SK-N-SH treated with all-trans-retinoic acid at 6 μM for 48 hours (cell line): Measurements from ENCODE around the gene GSG1L.

Experiments
- BACH2 ChIP-seq: fragments of 250-450 bp; sonication (Bioruptor Pico); IDR thresholded peaks from 2 replicates; pipeline ENCODE4 v1.9.0; 2021; ENCODE audit warnings: mild to moderate bottlenecking, borderline replicate concordance
- CSDC2 ChIP-seq: fragments of 250-450 bp; sonication (Bioruptor Pico); IDR thresholded peaks from 2 replicates; pipeline ENCODE4 v1.5.0; 2020; ENCODE audit warnings: mild to moderate bottlenecking, moderate library complexity
- ISL1 ChIP-seq: fragments of 250-450 bp; sonication (Bioruptor Pico); IDR thresholded peaks from 2 replicates; pipeline ENCODE4 v2.1.2; 2022; ENCODE audit warnings: mild to moderate bottlenecking, moderate library complexity
- ZFP3 ChIP-seq: fragments of 250-450 bp; sonication (Bioruptor Pico); IDR thresholded peaks from 2 replicates; pipeline ENCODE4 v1.5.0; 2020; ENCODE audit warnings: mild to moderate bottlenecking, moderate library complexity
- ZFP30 ChIP-seq: fragments of 450-650 bp; formaldehyde crosslinking; IDR thresholded peaks from 2 replicates; pipeline ENCODE4 v1.5.0; 2022; ENCODE audit warnings: mild to moderate bottlenecking, moderate library complexity
- ZNF70 ChIP-seq: fragments of 450-650 bp; formaldehyde crosslinking; IDR thresholded peaks from 2 replicates; pipeline ENCODE4 v1.5.0; 2020; ENCODE audit warnings: mild to moderate bottlenecking, moderate library complexity
- TF ChIP-seq, protein P1 (sequence below): fragments of 250-450 bp; sonication (Bioruptor Pico); IDR thresholded peaks from 2 replicates; pipeline ENCODE4 v1.8.0; 2020; ENCODE audit warnings: mild to moderate bottlenecking, moderate library complexity, borderline replicate concordance
- TF ChIP-seq, protein P2 (sequence below): fragments of 250-450 bp; sonication (Bioruptor Pico); IDR thresholded peaks from 2 replicates; pipeline ENCODE4 v1.5.0; 2020; ENCODE audit warnings: mild to moderate bottlenecking, moderate library complexity
- TF ChIP-seq, protein P3 (sequence below): fragments of 250-450 bp; sonication (Bioruptor Pico); IDR thresholded peaks from 2 replicates; pipeline ENCODE4 v1.5.1; 2020; ENCODE audit warnings: low read depth, mild to moderate bottlenecking, moderate library complexity
- TF ChIP-seq, protein P4 (sequence below): fragments of 250-450 bp; sonication (Bioruptor Pico); IDR thresholded peaks from 2 replicates; pipeline ENCODE4 v1.5.1; 2021; ENCODE audit warnings: mild to moderate bottlenecking, moderate library complexity

DNA sequence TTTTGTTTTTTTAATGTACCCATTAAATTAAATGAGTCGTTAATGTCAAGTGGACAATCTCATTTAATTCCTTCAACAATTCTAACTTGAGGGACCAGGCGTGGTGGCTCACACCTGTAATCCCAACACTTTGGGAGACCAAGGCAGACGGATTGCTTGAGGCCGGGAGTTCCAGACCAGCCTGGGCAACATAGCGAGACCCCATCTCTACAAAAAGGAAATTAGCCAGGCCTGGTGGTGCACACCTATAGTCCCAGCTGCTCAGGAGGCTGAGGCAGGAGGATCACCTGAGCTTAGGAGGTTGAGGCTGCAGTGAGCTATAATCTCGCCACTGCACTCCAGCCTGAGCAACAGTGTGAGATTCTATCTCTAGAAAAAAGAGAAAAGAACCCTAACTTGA, 20.7 kb upstream of the GSG1L start:
- TF ChIP-seq ISL1 (CRISPR knock-in tag) = no peak
- TF ChIP-seq CSDC2 = no peak
- TF ChIP-seq, protein P1, sequence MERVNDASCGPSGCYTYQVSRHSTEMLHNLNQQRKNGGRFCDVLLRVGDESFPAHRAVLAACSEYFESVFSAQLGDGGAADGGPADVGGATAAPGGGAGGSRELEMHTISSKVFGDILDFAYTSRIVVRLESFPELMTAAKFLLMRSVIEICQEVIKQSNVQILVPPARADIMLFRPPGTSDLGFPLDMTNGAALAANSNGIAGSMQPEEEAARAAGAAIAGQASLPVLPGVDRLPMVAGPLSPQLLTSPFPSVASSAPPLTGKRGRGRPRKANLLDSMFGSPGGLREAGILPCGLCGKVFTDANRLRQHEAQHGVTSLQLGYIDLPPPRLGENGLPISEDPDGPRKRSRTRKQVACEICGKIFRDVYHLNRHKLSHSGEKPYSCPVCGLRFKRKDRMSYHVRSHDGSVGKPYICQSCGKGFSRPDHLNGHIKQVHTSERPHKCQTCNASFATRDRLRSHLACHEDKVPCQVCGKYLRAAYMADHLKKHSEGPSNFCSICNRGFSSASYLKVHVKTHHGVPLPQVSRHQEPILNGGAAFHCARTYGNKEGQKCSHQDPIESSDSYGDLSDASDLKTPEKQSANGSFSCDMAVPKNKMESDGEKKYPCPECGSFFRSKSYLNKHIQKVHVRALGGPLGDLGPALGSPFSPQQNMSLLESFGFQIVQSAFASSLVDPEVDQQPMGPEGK (CRISPR knock-in tag) = no peak
- TF ChIP-seq, protein P2, sequence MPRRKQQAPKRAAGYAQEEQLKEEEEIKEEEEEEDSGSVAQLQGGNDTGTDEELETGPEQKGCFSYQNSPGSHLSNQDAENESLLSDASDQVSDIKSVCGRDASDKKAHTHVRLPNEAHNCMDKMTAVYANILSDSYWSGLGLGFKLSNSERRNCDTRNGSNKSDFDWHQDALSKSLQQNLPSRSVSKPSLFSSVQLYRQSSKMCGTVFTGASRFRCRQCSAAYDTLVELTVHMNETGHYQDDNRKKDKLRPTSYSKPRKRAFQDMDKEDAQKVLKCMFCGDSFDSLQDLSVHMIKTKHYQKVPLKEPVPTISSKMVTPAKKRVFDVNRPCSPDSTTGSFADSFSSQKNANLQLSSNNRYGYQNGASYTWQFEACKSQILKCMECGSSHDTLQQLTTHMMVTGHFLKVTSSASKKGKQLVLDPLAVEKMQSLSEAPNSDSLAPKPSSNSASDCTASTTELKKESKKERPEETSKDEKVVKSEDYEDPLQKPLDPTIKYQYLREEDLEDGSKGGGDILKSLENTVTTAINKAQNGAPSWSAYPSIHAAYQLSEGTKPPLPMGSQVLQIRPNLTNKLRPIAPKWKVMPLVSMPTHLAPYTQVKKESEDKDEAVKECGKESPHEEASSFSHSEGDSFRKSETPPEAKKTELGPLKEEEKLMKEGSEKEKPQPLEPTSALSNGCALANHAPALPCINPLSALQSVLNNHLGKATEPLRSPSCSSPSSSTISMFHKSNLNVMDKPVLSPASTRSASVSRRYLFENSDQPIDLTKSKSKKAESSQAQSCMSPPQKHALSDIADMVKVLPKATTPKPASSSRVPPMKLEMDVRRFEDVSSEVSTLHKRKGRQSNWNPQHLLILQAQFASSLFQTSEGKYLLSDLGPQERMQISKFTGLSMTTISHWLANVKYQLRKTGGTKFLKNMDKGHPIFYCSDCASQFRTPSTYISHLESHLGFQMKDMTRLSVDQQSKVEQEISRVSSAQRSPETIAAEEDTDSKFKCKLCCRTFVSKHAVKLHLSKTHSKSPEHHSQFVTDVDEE = no peak
- TF ChIP-seq ZFP30 (CRISPR knock-in tag) = no peak
- TF ChIP-seq, protein P3, sequence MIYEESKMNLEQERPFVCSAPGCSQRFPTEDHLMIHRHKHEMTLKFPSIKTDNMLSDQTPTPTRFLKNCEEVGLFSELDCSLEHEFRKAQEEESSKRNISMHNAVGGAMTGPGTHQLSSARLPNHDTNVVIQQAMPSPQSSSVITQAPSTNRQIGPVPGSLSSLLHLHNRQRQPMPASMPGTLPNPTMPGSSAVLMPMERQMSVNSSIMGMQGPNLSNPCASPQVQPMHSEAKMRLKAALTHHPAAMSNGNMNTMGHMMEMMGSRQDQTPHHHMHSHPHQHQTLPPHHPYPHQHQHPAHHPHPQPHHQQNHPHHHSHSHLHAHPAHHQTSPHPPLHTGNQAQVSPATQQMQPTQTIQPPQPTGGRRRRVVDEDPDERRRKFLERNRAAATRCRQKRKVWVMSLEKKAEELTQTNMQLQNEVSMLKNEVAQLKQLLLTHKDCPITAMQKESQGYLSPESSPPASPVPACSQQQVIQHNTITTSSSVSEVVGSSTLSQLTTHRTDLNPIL (CRISPR knock-in tag) = no peak
- TF ChIP-seq ZNF70 (CRISPR knock-in tag) = no peak
- TF ChIP-seq, protein P4, sequence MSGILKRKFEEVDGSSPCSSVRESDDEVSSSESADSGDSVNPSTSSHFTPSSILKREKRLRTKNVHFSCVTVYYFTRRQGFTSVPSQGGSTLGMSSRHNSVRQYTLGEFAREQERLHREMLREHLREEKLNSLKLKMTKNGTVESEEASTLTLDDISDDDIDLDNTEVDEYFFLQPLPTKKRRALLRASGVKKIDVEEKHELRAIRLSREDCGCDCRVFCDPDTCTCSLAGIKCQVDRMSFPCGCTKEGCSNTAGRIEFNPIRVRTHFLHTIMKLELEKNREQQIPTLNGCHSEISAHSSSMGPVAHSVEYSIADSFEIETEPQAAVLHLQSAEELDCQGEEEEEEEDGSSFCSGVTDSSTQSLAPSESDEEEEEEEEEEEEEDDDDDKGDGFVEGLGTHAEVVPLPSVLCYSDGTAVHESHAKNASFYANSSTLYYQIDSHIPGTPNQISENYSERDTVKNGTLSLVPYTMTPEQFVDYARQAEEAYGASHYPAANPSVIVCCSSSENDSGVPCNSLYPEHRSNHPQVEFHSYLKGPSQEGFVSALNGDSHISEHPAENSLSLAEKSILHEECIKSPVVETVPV = no peak
- no peak for TF ChIP-seq ZFP3 (CRISPR knock-in tag)
- no peak for TF ChIP-seq BACH2 (CRISPR knock-in tag)
